GM12878 (cell line): ENCODE data around the gene CTIF. TPM values are rescaled to one million over a fixed set of nuclear protein-coding genes. Genes with fewer than 3 reads are reported as not detected.

Source experiments
- BCLAF1 ChIP-seq: fragments of 450-650 bp; IDR thresholded peaks from 2 replicates; pipeline ENCODE4 v1.6.1; 2017; ENCODE audit warnings: antibody characterized with exemption, mild to moderate bottlenecking, moderate library complexity
- BHLHE40 ChIP-seq, 2 experiments: fragments of 450-650 bp in 1 of 2; IDR thresholded peaks; 2 replicates each; pipeline ENCODE4 v1.6.1; 2011 to 2017; ENCODE audit warnings: low read depth in 2 of 2, borderline replicate concordance in 1 of 2, improper control_type of control experiment in 1 of 2, low read length in 1 of 2, mild to moderate bottlenecking in 1 of 2
- CHD1 ChIP-seq: IDR thresholded peaks from 2 replicates; pipeline ENCODE4 v1.6.1; 2012; ENCODE audit warnings: low read depth, low read length, improper control_type of control experiment
- DPF2 ChIP-seq: fragments of 450-650 bp; IDR thresholded peaks from 2 replicates; pipeline ENCODE4 v1.6.1; 2017; ENCODE audit warnings: mild to moderate bottlenecking
- HDAC6 ChIP-seq: fragments of 200-600 bp; sonication (generic); IDR thresholded peaks from one replicate; pipeline ENCODE4 v1.8.0; 2017; ENCODE audit warnings: antibody characterized with exemption; ENCODE audit not compliant: unreplicated experiment
- IKZF1 ChIP-seq: fragments of 450-650 bp; conservative IDR thresholded peaks from 2 replicates; pipeline ENCODE4 v1.6.1; 2017; ENCODE audit warnings: antibody characterized with exemption, mild to moderate bottlenecking
- IKZF2 ChIP-seq, 2 experiments: fragments of 450-650 bp; IDR thresholded peaks; 2 replicates each; pipeline ENCODE4 v1.6.1; 2017; ENCODE audit warnings: mild to moderate bottlenecking in 2 of 2, moderate library complexity in 2 of 2
- LARP7 ChIP-seq: fragments of 450-650 bp; IDR thresholded peaks from 2 replicates; pipeline ENCODE4 v1.6.1; 2017; ENCODE audit warnings: mild to moderate bottlenecking
- MEF2A ChIP-seq: IDR thresholded peaks from 2 replicates; pipeline ENCODE4 v1.6.1; 2011; ENCODE audit warnings: low read depth, mild to moderate bottlenecking, low read length, moderate library complexity; ENCODE audit not compliant: insufficient read depth
- MEF2B ChIP-seq: fragments of 450-650 bp; IDR thresholded peaks from 2 replicates; pipeline ENCODE4 v1.6.1; 2018; ENCODE audit warnings: mild to moderate bottlenecking, moderate library complexity; ENCODE audit not compliant: partially characterized antibody, poor library complexity, severe bottlenecking
- MTA2 ChIP-seq: fragments of 450-650 bp; IDR thresholded peaks from 2 replicates; pipeline ENCODE4 v1.6.1; 2016; ENCODE audit warnings: low read depth, mild to moderate bottlenecking, moderate library complexity
- MYC ChIP-seq: IDR thresholded peaks from 2 replicates; pipeline ENCODE4 v1.6.1; 2011; ENCODE audit warnings: mild to moderate bottlenecking, low read length, moderate library complexity, inconsistent platforms; ENCODE audit not compliant: insufficient read depth, insufficient replicate concordance, insufficient read length, severe bottlenecking
- SMAD5 ChIP-seq: IDR thresholded peaks from 2 replicates; pipeline ENCODE4 v1.6.1; 2016; ENCODE audit warnings: antibody characterized with exemption, low read depth
- SREBF2 ChIP-seq: IDR thresholded peaks from 2 replicates; pipeline ENCODE4 v1.6.1; 2012; ENCODE audit warnings: mild to moderate bottlenecking, low read length
- TBL1XR1 ChIP-seq: IDR thresholded peaks from 2 replicates; pipeline ENCODE4 v1.6.1; 2012; ENCODE audit warnings: low read depth, low read length, improper control_type of control experiment
- polyA plus RNA-seq, 11 experiments: library from polyadenylated mRNA; depleted of rRNA in 4 of 11; unstranded in 6 of 11; stranded (reverse) in 5 of 11; fragments of >200 nt; fragmentation: Nextera tagmentation in 4 of 11; fragmentation: Illumina TruSeq in 1 of 11; extraction: Ambion mirVana in 4 of 11; extraction: Trizol in 1 of 11; gene quantifications; 1 replicate in 1 of 11; 2 replicates in 10 of 11; pipeline versions ENCODE4 v1.2.1 to v1.2.3, GENCODE V29; 2011 to 2016; ENCODE audit warnings: inconsistent platforms in 2 of 11, missing spikeins in 2 of 11, low read depth in 1 of 11
- total RNA-seq, 4 experiments: library from RNA; depleted of rRNA in 3 of 4; stranded (reverse); fragments of >200 nt in 3 of 4; fragmentation: Illumina TruSeq in 1 of 4; extraction: Trizol in 1 of 4; gene quantifications; 2 replicates each; pipeline versions ENCODE4 v1.2.1 to v1.2.3, GENCODE V29; 2013 to 2021
- TF ChIP-seq, protein P1 (sequence below): IDR thresholded peaks from 2 replicates; pipeline ENCODE4 v1.6.1; 2012; ENCODE audit warnings: low read depth, low read length, improper control_type of control experiment
- TF ChIP-seq, protein P2 (sequence below): fragments of 450-650 bp; IDR thresholded peaks from 2 replicates; pipeline ENCODE4 v1.6.1; 2017; ENCODE audit warnings: mild to moderate bottlenecking, moderate library complexity
- TF ChIP-seq, protein P3 (sequence below): IDR thresholded peaks from 2 replicates; pipeline ENCODE4 v1.6.1; 2012; ENCODE audit warnings: low read depth, low read length, improper control_type of control experiment

CTIF gene
- total and polyA plus RNA-seq, 10 of the 15 experiments (the other 5 are each of a cell fraction or from before 2014, with no cell fraction given): 0.06 to 11.6 (median 2.5) TPM

- TF ChIP-seq HDAC6 (no peak), IKZF2 (IDR thresholded peaks at IDR 0.05) (peak; percentile 71 to 85), IKZF1 (peak; percentile 71), TBL1XR1 (no peak; the same call in none of the 2 replicates), MTA2 (peak; percentile 81; the same call in 1 of the 2 replicates), CHD1 (no peak), MYC (no peak), SMAD5 (0 out of 2 replicates have a peak, but pooled peaks have one; percentile 44), LARP7 (no peak), MEF2B (peak; percentile 63), MEF2A (peak; percentile 73; the same call in 1 of the 2 replicates), DPF2 (peak; percentile 86), BCLAF1 (no peak), BHLHE40 (IDR thresholded peaks at IDR 0.05; ENCODE audit: borderline replicate concordance in 1 of 2, low read depth in 2 of 2, low read length in 1 of 2) (peak; percentile 83 to 94), SREBF2 (no peak)
- TF ChIP-seq, protein P1, sequence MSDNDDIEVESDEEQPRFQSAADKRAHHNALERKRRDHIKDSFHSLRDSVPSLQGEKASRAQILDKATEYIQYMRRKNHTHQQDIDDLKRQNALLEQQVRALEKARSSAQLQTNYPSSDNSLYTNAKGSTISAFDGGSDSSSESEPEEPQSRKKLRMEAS: 0 out of 2 replicates have a peak, but pooled peaks have one; percentile 36
- TF ChIP-seq, protein P2, sequence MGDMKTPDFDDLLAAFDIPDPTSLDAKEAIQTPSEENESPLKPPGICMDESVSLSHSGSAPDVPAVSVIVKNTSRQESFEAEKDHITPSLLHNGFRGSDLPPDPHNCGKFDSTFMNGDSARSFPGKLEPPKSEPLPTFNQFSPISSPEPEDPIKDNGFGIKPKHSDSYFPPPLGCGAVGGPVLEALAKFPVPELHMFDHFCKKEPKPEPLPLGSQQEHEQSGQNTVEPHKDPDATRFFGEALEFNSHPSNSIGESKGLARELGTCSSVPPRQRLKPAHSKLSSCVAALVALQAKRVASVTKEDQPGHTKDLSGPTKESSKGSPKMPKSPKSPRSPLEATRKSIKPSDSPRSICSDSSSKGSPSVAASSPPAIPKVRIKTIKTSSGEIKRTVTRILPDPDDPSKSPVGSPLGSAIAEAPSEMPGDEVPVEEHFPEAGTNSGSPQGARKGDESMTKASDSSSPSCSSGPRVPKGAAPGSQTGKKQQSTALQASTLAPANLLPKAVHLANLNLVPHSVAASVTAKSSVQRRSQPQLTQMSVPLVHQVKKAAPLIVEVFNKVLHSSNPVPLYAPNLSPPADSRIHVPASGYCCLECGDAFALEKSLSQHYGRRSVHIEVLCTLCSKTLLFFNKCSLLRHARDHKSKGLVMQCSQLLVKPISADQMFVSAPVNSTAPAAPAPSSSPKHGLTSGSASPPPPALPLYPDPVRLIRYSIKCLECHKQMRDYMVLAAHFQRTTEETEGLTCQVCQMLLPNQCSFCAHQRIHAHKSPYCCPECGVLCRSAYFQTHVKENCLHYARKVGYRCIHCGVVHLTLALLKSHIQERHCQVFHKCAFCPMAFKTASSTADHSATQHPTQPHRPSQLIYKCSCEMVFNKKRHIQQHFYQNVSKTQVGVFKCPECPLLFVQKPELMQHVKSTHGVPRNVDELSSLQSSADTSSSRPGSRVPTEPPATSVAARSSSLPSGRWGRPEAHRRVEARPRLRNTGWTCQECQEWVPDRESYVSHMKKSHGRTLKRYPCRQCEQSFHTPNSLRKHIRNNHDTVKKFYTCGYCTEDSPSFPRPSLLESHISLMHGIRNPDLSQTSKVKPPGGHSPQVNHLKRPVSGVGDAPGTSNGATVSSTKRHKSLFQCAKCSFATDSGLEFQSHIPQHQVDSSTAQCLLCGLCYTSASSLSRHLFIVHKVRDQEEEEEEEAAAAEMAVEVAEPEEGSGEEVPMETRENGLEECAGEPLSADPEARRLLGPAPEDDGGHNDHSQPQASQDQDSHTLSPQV: no peak
- TF ChIP-seq, protein P3, sequence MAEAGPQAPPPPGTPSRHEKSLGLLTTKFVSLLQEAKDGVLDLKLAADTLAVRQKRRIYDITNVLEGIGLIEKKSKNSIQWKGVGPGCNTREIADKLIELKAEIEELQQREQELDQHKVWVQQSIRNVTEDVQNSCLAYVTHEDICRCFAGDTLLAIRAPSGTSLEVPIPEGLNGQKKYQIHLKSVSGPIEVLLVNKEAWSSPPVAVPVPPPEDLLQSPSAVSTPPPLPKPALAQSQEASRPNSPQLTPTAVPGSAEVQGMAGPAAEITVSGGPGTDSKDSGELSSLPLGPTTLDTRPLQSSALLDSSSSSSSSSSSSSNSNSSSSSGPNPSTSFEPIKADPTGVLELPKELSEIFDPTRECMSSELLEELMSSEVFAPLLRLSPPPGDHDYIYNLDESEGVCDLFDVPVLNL: no peak
Measured at GRCh38 chr18:48868468-48869466, 329.9 kb downstream of the CTIF start (continued).
